Loucy (cell line): Measurements from ENCODE around the gene SLC5A11.

Experiments
- H2AFZ ChIP-seq: fragments of 200-600 bp; sonication (generic); 2 replicates; pipeline ENCODE4 v1.6.0; 2016; ENCODE audit warnings: antibody characterized with exemption, mild to moderate bottlenecking, low read length, moderate library complexity
- H3F3A ChIP-seq: fragments of 200-600 bp; 2 replicates; pipeline ENCODE4 v1.6.0; 2016; ENCODE audit warnings: antibody characterized with exemption, low read depth, mild to moderate bottlenecking
- H3K27me3 ChIP-seq: fragments of 200-600 bp; sonication (generic); 2 replicates; pipeline ENCODE4 v1.6.1; 2014; ENCODE audit warnings: low read length, mild to moderate bottlenecking; ENCODE audit not compliant: insufficient read depth, poor library complexity, severe bottlenecking
- H3K36me3 ChIP-seq: fragments of 200-600 bp; sonication (generic); 2 replicates; pipeline ENCODE4 v1.6.1; 2016; ENCODE audit warnings: low read length; ENCODE audit not compliant: insufficient read depth
- H3K4me1 ChIP-seq: fragments of 200-600 bp; sonication (generic); 2 replicates; pipeline ENCODE4 v1.5.1; 2014; ENCODE audit warnings: low read length, mild to moderate bottlenecking; ENCODE audit not compliant: insufficient read depth, poor library complexity, severe bottlenecking
- H3K4me2 ChIP-seq: fragments of 200-600 bp; sonication (generic); 2 replicates; pipeline ENCODE4 v1.6.0; 2014; ENCODE audit warnings: antibody characterized with exemption, low read length, low read depth, mild to moderate bottlenecking; ENCODE audit not compliant: poor library complexity, severe bottlenecking
- H3K4me3 ChIP-seq: fragments of 200-600 bp; sonication (generic); 2 replicates; pipeline ENCODE4 v1.5.1; 2014; ENCODE audit warnings: low read length, mild to moderate bottlenecking, mixed read lengths; ENCODE audit not compliant: poor library complexity, severe bottlenecking
- H3K79me2 ChIP-seq: fragments of 200-600 bp; sonication (generic); 2 replicates; pipeline ENCODE4 v1.6.1; 2014; ENCODE audit warnings: low read length; ENCODE audit not compliant: insufficient read depth
- H3K9ac ChIP-seq: fragments of 200-600 bp; sonication (generic); 2 replicates; pipeline ENCODE4 v1.6.0; 2014; ENCODE audit warnings: mild to moderate bottlenecking, low read depth, low read length, moderate library complexity; ENCODE audit not compliant: poor library complexity, severe bottlenecking
- H3K9me2 ChIP-seq: fragments of 200-600 bp; sonication (generic); replicated peaks from 2 replicates; pipeline ENCODE4 v1.6.1; 2016; ENCODE audit warnings: low read depth, low read length, mixed read lengths
- H3K9me3 ChIP-seq: fragments of 200-600 bp; sonication (generic); 2 replicates; pipeline ENCODE4 v1.6.1; 2014; ENCODE audit warnings: mild to moderate bottlenecking, antibody characterized with exemption, low read length, low read depth; ENCODE audit not compliant: insufficient read depth
- H4K20me1 ChIP-seq: fragments of 200-600 bp; sonication (generic); 2 replicates; pipeline ENCODE4 v1.6.0; 2014; ENCODE audit warnings: antibody characterized with exemption, low read length, mild to moderate bottlenecking; ENCODE audit not compliant: insufficient read depth, poor library complexity, severe bottlenecking
- EZH2phosphoT487 ChIP-seq: fragments of 200-600 bp; IDR thresholded peaks from 2 replicates; pipeline ENCODE4 v1.6.1; 2018; ENCODE audit warnings: antibody characterized with exemption, mild to moderate bottlenecking, moderate library complexity, borderline replicate concordance
- TF ChIP-seq, protein P1 (sequence below): fragments of 200-600 bp; sonication (generic); conservative IDR thresholded peaks from 2 replicates; pipeline ENCODE4 v1.5.1; 2014; ENCODE audit warnings: mild to moderate bottlenecking, antibody characterized with exemption, low read length

The SLC5A11 gene

DNA sequence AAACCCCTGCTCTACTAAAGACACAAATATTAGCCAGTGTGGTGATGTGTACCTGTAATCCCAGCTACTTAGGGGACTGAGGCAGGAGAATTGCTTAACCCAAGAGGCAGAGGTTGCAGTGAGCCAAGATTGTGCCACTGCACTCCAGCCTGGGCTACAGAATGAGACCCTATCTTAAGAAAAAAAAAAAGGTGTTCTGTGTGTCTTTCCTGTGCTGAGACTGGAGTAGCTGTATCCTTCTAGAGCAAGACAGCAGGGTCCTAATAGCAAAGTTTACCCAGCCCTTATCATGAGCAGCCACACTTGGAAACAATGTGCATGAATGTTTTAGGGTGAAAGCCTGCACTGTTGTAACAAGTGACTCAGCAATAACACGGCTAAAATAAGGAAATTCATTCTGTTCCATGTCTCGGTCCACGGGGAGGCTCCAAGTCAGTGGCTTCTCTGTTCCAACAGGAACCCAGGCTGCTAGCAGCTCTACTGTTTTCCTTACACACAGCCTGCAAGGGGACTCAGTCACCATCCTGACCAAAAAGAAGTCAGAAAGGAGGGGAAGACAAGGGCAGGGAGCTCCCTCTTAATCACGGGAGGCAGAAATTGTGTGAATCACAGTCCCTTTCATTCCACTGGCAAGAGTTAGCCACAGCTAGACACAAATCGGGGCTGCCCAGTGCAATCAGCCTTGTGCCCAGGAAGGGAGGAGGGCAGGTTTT is 7.1 kb upstream of the SLC5A11 start:
- no peaks in the 10 kb centered on the region for H3K36me3 ChIP-seq
- TF ChIP-seq EZH2phosphoT487, result no peak
- TF ChIP-seq, protein P1, sequence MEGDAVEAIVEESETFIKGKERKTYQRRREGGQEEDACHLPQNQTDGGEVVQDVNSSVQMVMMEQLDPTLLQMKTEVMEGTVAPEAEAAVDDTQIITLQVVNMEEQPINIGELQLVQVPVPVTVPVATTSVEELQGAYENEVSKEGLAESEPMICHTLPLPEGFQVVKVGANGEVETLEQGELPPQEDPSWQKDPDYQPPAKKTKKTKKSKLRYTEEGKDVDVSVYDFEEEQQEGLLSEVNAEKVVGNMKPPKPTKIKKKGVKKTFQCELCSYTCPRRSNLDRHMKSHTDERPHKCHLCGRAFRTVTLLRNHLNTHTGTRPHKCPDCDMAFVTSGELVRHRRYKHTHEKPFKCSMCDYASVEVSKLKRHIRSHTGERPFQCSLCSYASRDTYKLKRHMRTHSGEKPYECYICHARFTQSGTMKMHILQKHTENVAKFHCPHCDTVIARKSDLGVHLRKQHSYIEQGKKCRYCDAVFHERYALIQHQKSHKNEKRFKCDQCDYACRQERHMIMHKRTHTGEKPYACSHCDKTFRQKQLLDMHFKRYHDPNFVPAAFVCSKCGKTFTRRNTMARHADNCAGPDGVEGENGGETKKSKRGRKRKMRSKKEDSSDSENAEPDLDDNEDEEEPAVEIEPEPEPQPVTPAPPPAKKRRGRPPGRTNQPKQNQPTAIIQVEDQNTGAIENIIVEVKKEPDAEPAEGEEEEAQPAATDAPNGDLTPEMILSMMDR, result no peak
- no peak overlapping the region for H3K9ac ChIP-seq
- H2AFZ ChIP-seq, result no peak overlapping the region
- H3K27me3 ChIP-seq, result no peaks in the 10 kb centered on the region
- H3K4me3 ChIP-seq, result no peak overlapping the region
- H3K9me2 ChIP-seq, result no peaks in the 10 kb centered on the region
- no peaks in the 10 kb centered on the region for H3F3A ChIP-seq
- H3K79me2 ChIP-seq, result no peaks in the 10 kb centered on the region
- no peaks in the 10 kb centered on the region for H4K20me1 ChIP-seq
- no peaks in the 10 kb centered on the region for H3K4me1 ChIP-seq
- H3K4me2 ChIP-seq, result no peak overlapping the region
- no peaks in the 10 kb centered on the region for H3K9me3 ChIP-seq

DNA sequence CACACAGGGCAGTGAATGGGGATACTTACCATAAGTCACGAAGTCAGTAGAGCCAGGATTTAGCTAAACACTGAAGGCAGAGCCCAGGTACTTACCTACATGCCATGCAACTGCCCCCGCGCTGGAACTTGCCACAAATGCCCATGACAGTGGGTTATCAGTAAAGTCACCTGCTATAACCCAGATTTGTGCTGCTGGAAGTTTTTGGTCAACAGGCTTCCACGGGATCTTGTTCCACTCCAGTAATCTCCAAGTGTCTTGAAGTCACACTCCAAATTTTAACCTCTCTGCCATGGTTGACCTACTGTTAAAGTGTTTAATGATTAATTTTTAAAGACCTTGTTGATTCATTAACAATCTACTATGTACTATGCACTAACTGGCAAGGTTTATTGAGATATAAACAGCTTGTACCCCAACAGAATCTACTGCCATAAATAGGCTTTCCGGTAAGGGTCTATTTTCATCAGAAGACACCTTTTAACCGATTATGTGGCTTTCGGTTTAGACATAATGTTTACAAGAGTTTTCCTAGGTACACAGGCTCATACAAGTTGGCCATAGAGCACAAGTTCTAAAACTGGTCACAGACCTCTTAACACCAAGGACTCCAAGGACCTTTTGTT is 6.3 kb upstream of the SLC5A11 start:
- no peaks in the 10 kb centered on the region for H3K27me3 ChIP-seq
- H4K20me1 ChIP-seq, result no peaks in the 10 kb centered on the region
- H3K4me2 ChIP-seq, result no peak overlapping the region
- no peaks in the 10 kb centered on the region for H3K4me1 ChIP-seq
- no peak overlapping the region for H3K4me3 ChIP-seq
- no peak overlapping the region for H3K9ac ChIP-seq
- H2AFZ ChIP-seq, result no peak overlapping the region
- TF ChIP-seq, protein P1, result no peak
- no peak for TF ChIP-seq EZH2phosphoT487
- H3K9me3 ChIP-seq, result no peaks in the 10 kb centered on the region
- H3K9me2 ChIP-seq, result no peaks in the 10 kb centered on the region
- H3K36me3 ChIP-seq, result no peaks in the 10 kb centered on the region
- H3K79me2 ChIP-seq, result no peaks in the 10 kb centered on the region
- no peaks in the 10 kb centered on the region for H3F3A ChIP-seq

DNA sequence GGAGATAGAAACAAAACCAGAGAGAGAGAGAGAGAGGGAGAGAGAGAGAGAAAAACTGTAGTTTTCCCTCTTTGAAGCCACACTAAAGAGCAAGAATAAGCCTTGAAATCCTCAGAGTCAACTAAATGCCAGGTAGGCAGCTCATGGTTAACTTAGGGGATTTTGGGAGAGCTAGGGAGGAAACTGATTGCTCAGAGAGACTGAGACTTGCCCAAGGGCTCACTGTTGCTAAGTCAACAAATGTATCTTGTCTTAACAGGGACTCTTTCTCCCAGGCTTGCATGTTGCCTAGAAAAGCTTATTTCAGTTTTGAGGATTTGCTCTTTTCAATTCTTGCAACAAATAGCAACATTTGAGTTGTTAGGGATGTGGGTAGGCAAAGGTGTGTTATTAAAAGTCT is 4.5 kb upstream of the SLC5A11 start:
- H3F3A ChIP-seq, result no peaks in the 10 kb centered on the region
- H3K4me3 ChIP-seq, result no peak overlapping the region
- H3K27me3 ChIP-seq, result no peaks in the 10 kb centered on the region
- H4K20me1 ChIP-seq, result no peaks in the 10 kb centered on the region
- no peak for TF ChIP-seq EZH2phosphoT487
- TF ChIP-seq, protein P1, result no peak
- no peak overlapping the region for H3K9ac ChIP-seq
- H3K9me3 ChIP-seq, result no peaks in the 10 kb centered on the region
- no peak overlapping the region for H2AFZ ChIP-seq
- H3K9me2 ChIP-seq, result no peaks in the 10 kb centered on the region
- no peaks in the 10 kb centered on the region for H3K4me1 ChIP-seq
- no peaks in the 10 kb centered on the region for H3K36me3 ChIP-seq
- H3K4me2 ChIP-seq, result no peak overlapping the region
- H3K79me2 ChIP-seq, result no peaks in the 10 kb centered on the region
